SU-DHL-6 (cell line): ENCODE measurements around the gene SLC4A3.

ENCODE experiments used
- CTCF ChIP-seq: fragments of 200-600 bp; sonication (generic); IDR thresholded peaks from one replicate; pipeline ENCODE4 v1.5.1; 2017; ENCODE audit warnings: antibody characterized with exemption, mild to moderate bottlenecking, low read length, moderate library complexity; ENCODE audit not compliant: insufficient read depth, poor library complexity, severe bottlenecking
- EZH2phosphoT487 ChIP-seq: fragments of 200-600 bp; sonication (generic), shearing (Covaris generic); conservative IDR thresholded peaks from 2 replicates; pipeline ENCODE4 v1.6.1; 2018; ENCODE audit warnings: mild to moderate bottlenecking, antibody characterized with exemption, low read length, moderate library complexity, mixed read lengths

GRCh38 chr2:219668316-219668715 is 40.9 kb downstream of the SLC4A3 start:
- TF ChIP-seq CTCF = no peak
- TF ChIP-seq EZH2phosphoT487 = no peak
